DMS153 (cell line): ENCODE measurements around the gene ATP6V1F.

Source experiments
- DNase-seq: peaks from one replicate; lab custom pipeline; 2025; lab: John Stamatoyannopoulos, UW

ATP6V1F gene

DNA sequence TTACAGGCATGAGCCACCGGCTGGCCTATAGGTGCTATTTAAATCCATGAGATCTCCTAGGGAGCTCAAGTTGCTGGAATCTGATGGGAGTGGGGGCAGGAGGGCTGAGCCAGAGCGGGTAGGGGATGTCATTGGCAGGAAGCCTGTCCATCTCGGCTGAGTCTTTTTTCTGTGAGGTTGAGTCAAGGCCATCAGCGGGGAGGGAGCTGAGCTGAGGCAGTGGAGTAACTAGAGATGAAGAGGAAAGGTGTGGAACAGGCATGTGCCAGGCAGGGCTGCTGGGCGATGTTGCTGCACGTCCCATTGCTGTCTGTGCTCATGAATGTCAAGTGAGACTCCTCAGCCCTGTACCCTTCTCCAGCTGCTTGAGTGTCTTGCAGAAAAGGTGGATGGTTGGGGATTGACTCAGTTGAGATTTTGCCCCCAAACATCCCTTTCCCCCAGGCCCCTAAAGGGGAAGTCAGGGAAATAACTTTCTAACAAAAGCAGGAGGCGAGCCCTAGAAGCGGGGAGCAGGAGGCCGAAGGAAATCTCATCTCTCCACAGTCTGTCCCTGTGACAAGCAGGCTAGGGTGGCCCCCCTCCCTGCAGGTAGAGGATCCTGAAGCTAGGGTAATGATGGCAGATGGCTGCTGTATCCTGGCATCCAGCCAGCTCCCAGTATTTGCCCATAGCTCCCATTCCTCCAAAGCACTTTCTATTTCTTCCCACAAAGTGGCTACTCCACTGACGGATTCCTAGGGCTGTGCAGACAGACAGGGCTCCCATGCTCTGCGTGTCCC, 5.4 kb downstream of the ATP6V1F start:
- DNase-seq, result peak; percentile 13

DNA sequence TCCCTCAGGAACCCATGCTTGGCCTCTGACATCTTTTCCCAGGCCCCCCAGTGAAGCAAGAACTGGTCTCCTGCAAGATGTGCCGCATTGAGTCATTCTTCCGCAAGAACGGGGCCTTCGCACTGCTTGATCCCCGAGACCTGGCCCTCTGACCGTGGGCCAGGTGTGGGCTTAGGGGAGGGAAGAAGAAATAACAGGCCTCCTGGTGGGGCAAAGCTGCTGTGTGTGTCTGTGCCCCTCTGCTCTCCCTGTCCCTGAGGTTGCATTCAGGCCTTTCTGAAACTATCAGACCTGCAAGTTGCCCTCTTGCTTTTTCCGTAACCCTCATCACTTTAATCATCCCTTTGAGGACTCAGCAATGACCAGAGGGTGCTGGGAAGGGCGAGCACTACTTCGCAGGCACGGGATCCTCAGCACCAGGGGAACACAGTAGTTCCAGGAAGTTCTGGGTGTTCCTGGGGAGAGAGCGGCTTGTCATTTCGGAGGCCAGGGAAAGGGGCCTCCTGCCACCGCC, 6.0 kb downstream of the ATP6V1F start:
- DNase-seq, result no peak

DNA sequence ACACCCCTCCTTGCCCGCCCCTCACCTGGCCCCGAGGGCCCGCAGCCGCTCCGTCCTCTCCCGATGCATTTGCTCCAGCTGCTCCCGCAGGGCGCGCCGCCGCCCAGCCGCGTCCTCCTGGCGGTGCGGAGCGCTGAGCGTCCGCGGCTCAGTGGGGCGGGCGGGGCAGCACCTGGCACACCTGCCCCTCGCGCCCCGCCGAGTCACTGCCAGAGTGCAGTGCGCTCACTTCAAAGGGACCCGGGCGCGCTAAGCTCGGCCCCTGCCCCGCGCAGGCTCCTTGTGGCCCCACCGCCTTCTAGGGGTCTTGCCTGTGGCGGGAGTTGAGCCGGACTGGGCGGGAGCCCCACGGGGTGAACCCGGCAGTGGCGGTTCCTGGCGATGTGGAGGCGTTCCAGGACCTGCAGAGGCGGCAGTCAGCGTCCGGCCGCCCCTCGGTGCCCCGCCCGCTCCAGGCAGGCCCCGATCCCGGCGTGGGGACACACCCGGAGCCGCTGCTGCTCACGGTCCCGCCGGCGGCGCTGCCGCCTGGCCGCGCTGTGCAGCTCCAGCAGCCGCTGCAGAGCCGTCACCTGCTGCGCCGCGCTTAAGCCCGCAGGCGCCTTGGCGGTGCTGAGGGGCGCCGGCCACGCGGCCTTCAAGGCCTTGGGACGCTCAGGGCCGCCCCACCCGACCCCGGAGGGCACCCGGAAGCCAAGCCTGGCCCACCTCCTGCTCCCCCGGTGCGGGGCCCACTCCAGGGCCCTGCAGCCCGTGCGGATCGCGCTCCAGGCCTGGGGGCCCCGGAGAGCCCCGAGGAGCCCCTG, 6.7 kb downstream of the ATP6V1F start:
- no peak for DNase-seq

DNA sequence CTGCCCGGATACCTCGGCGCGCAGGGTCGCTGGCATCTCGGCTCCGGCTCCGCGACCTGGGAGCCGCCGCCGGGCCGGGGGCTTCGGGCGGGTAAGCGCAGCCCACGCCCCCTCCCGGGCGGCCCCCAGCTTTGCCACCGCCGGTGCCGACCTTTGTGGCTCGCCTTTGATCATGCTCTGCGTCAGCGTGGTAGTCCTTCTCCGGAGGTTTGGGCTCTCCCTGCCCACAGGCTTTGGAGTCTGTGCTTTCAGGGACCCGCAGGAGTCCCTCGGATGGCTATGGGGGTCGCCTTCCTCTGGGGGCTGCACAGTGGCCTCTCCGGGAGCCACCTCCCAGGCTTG, 7.3 kb downstream of the ATP6V1F start:
- no peak for DNase-seq

DNA sequence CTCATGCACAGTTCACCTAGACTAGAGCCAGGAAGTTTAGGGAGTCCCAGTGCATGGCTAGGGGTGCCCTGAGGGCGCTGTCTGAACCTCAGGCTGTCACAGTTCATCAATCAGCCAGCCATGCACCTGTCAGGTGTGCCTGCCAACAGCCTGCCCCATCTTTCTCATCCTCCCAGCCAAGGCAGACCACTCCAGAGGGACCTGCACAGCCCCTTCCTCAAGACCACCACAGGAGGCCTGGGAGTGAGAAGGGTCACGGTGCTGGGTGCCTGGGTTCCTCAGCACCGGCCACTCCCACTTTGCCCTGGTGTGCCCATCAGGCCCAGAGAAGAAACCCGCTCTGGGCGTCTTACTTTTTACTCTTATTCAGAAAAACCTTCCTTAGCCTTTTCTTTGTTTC, 8.4 kb downstream of the ATP6V1F start:
- DNase-seq, result no peak

DNA sequence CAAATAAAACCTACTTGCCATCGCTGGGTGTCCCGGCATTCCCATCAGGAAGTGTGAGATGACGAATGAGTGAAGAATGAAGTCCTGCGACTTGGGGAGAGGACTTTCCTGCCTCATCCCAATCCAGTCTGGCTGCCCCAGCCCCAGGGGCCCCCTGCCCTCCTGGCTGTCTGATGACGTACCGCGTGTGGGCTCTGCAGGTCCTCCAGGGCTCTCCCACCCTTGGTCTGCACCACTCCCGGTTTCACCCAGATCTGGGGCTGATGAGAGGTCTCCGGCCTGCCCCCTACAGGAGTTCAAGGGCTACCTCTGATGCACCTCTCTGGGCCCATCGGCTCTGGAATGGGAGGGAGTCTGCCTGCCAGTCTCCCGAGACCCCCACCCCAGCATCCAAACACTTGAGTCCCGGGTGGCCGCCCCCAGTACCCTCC, 9.8 kb downstream of the ATP6V1F start:
- DNase-seq, result no peak

DNA sequence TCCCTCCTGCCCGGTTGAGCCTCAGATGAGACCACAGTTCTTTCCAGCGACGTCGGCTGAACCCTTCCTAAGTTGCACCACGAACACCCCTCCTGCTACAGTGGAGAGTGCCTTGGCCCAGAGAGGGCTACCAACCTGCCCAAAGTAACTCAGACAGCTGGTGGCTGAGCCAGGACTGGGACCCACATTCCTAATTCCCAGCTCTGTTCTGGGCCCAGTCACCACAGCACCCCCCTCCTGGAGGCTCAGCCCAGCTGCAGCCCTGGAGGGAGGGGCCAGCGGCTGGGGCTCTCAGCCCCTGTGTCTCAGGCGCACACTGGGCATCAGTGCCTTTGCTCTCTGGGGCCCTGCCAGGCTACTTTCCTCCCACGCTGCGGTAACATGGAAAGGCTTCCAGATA, 10.6 kb downstream of the ATP6V1F start:
- DNase-seq, result no peak

DNA sequence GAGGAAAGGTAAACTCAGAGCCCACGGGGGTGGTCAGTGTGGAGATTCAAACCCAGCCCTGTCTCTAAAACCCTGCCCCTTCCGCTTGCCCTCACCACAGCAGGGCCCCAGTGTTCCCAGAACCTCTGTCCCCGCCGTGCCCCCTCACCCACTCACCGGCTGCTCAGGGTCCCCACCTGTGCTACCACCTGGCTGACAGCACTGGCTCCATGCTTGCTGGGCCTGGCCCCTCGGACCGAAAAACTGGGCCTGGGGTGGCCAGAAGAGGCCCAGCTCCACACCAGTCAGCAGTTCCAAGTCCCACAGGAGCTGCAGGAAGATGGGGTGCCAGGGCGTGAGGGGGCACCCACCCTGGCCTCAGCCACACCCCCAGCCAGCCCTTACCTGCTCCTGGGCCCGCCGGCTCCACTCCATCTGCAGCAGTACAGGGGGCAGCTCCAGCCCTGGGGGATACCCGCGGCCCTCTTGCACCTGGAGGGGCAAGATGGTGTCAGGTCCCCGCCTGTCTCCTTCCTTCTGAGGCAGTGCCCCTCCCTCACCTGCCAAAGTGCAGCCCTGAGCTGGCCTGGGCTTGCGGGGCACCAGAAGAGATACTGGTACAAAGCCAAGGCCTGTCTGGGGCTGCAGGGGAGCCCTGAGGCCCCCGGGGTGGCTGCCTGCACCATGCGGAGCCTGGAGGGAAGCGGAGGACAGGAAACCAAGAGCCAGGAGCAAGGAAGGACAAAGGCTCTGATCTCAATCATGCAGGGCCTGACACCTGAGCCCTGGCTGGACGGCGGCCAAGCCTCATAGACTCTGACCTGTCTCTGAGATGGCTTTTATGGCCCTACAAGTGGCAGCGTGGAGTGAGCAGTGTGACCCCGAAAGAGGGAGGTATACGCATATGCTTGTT, 11.7 kb downstream of the ATP6V1F start:
- peak; percentile 78 for DNase-seq

DNA sequence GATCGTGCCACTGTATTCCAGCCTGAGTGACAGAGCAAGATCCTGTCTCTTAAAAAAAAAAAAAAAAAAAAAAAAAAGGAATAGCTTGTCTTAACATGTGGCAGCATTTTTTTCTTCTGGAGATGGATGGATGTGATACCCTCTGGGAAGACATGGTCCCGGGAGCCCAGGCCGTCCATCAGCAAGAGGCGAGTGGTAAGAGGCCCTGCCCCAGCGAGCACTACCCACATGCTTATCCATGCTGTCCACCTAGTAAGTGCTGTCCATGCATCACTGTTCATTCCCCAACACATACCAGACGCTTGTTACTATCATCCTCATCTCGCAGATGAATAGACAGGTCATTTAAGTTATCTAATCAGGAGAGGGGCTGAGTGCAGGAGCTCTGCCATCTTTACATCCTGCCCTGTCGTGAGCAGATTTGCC, 12.9 kb downstream of the ATP6V1F start:
- no peak for DNase-seq

DNA sequence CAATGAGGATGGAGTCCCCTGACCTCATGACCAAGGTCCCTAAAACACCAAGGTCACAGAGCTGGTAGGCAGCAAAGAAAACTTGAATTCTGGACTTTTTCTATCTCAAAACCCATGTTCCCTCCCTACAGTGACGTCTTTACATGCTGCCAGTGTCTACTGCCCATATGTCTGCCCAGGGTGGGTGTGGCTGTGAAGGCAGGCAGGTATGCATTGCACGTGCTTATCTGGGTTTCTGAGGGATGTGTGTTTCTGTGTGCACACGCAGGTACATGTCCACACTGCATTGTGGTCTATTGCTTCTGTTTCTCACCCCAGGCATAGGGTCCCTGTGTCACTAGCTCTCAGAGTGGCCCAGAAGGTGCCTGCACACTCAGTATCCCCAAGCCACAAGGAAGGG, 13.5 kb downstream of the ATP6V1F start:
- DNase-seq, result no peak

DNA sequence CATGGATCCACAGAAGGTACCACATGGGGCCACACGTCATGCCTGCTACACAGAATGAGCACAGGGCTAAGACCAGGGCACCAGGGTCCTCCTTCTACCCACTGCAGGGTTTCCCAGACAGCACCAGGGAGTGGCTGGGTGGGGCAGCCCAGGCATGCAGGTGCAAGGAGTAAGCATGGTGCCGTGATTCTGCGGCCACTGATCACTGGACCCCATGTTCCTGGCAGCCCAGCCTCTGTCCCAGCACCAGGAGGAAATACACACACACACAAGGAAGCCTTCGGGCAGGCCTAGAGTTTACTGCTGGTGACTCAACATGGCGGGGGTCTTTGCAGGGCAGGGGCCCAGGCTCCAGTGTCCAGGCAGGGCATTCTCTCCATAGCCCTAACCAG, 13.9 kb downstream of the ATP6V1F start:
- no peak for DNase-seq

DNA sequence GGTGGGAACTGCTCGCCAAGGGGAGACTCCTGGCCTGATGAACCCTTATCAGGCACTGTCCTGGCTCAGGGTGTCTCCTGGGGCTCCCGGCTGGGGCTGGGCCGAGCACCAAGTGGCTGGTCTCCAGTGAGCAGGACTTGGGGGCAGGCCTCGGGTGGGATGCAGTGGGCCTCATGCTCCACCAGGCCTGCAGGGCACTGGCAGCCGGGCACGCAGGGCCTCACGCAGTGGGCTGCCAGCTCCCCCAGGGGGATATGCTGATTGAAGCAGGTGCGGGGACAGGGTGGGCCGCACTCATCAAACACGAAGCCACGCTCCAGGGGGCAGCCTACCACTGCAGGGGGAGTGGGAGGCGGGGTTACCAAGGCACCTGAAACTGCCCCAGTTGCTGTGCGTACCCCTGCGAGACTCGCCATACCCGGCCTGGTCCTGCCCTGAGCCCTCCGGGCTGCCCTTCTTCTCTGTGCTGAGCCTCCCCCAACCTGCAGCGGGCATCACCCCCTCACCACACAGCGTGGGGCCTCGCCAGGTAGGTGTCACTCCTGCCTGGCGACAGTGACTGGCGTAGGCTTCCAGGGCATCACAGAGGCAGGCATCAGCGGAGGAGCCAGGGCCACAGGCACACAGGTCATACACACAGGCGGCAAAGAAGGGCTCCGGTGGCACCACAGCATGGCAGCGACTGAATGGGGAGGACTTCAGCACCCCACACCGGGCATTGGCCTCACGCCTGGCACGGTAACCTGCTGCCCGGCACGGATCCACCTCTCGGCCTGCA, 14.5 kb downstream of the ATP6V1F start:
- DNase-seq, result no peak

DNA sequence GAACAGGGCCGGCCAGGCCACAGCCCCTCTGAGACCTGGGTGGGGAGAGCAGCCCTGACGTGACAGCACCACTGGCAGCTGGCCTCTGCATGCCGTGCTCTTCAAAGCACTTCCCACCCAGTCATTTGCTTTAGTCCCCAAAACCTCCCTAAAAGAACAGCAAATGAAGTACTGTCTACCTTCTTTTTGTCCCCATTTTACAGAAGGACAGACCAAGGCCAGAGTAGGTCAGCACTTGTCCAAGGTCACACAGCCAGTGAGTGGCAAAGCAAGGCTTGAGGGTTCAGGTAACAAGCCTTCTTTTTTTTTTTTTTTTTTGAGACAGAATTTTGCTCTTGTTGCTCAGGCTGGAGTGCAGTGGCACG, 15.1 kb downstream of the ATP6V1F start:
- DNase-seq, result no peak

DNA sequence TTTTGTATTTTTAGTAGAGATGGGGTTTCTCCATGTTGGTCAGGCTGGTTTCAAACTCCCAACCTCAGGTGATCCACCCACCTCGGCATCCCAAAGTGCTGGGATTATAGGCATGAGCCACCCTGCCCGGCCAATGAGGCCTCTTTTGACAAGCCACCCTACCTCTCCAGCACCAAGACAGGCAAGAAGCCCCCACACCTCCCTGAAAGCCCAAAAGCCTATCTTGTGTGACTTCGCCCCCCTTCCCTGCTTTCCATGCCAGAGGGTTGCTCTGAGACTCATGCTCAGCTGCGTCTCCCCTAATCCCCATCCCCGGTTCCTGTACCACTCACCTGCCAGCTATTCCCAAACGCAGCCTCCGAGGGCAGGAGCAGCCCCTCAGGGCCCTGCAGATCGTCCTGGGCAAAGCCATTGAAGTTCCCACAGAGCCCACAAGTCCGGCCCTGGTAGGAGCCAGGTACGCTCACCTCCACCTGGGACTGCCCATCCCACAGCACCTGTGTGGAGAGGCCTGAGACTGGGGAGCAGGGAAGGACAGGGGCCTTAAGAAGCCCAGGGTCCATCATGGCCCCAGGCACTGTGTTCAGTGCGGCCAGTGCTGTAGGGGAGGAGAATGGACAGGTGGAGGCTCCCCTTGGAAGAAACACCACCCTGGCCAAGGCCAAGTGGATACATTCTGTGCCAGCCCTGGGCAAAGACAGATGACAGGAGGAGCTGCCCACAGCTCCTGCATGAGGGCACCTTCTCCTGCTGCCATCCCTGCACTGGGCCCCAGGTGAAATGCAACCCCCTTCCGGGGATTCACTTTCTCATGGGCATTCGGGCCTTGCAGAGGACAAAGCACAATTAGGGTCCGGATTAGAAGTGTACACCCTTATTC, 15.8 kb downstream of the ATP6V1F start:
- DNase-seq, result no peak

DNA sequence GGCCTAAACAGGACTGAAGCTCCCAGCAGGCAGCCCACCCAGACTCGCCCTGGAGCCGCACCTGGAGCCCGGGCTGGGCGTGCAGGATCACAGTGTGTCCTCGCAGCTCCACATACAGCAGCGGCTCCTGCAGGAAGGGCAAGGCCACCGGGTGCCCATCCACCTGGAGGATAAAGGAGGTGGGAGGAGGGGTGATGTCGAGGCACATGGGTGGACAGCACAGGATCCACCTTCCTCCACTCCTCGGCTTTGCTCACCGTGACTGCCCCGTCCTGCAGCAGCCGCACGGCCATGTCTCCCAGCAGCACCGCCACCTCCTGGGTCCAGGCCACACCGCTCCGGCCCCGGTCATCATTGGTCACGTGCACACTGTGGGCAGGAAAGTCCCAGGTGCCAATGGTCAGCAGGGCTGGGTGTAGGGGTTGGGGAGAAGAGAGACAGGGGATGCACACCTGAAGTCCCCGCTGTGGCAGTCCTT, 16.8 kb downstream of the ATP6V1F start:
- DNase-seq, result no peak

DNA sequence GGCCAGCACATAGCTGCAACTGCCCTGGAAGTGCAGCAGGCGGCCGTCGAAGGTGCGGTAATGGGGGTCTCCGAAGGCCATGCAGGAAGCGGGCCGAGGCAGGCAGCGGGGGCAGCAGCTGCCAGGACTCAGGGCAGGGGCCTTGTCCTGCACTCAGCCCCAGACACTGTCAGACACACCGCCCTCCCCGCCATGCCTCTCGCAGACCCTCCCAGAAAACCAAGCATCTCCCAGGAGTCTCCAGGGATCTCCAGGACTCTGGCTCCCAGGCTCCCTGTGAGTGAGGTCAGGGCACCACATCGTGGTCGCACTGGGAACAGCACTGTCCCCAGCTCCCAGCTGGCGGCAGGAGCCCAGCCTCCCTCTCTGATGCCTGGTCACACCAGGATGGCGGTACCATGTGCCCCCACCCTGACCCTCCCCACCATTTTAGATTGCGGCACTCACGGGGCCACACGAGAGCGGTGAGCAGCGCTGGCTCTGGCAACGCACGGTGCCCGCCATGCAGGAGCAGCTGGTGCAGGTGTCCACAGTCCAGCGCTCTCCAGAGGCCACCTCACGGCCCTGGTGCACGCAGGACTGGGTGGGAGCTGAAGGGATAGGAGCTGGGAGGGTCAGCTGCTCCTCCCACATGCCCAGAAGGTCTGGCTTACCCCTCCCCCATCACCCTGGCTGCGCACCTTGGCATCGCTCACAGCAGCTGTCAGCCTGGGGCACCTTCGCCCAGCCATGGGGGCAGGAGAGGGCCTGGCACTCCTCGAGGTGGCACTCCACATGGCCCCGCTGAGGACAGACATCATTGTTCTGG, 17.5 kb downstream of the ATP6V1F start:
- DNase-seq, result peak; percentile 45

DNA sequence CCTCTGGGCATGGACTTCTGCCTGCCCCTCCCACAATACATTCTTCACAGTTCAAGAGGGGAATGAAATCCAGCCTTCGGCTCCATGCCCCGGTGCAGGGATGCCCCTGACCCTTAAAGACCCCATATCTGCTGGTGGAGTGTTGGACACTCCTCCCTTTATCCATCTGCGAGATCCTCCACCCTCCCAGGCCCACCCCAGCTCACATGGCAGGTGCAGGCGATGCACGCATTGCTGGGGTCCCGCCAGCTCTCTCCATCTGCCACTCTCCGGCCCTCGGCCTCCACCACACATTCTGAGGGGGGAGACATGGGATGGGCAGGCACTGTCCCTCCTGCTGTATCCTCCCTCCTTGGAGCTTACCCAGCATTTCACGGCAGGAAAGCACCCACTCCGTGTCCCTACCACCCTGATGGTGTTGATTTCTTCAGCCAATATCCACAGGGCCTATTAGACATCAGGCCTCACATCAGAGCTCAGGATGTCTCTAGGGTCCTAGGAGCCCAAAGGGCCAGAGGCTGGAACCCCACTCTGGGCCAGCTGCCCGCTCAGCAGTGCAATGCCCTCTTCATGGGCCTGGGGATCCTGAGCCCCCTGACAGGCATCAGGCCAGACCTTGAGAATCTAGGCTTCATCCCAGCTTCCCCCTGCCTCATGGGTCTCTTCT, 18.3 kb downstream of the ATP6V1F start:
- DNase-seq, result no peak

DNA sequence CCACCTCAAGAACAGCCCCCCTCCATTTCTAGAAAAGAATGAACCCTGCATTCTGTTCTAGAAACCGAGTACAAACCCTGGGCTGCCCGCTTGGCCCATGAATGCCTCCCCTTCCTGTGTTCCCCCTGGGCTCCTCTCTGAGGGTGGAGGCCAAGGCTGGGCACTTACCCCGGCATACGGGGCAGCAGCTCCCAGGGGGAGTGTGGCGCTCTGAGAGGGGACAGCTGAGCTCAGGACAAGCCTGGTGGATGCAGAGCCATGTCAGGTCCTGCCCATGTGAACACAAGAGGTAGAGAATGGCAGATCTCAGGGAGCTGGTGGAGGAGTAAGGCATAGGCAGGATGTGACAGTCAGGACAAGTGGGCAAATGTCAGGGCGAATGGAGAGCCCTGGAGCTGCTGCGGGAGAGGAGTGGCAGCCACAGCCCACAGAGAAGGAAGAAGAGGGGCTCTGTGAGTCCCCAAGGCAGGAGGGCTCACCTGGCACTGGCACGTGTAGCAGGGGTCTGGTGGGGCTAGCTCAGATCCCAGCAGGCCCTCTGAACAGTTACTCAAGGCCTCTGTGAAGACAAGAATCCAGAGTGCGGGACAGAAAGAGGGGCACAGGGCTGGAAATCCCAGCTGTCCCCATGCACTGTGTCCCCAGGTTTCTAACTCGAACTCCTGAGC, 18.9 kb downstream of the ATP6V1F start:
- no peak for DNase-seq
